BLaER1 treated with 17β-estradiol and CSF1 and Interleukin-3, amounts not matched to agents 10 nM and 100 nM (cell line): Measurements from ENCODE around the gene PGA3.
"Not testable (repeated sequence)": the region's sequence is repeated elsewhere in the genome, so short reads cannot be mapped to it uniquely, and the experiment has no call there.

Experiments used
- H3K27ac ChIP-seq, 11 experiments: shearing (Covaris generic); formaldehyde crosslinking; 2 replicates each; pipeline ENCODE4 v1.8.1; 2022
- H3K27me3 ChIP-seq, 11 experiments: shearing (Covaris generic); formaldehyde crosslinking; 2 replicates each; pipeline ENCODE4 v1.8.1; 2022
- H3K36me3 ChIP-seq, 11 experiments: shearing (Covaris generic); formaldehyde crosslinking; 2 replicates each; pipeline ENCODE4 v1.8.1; 2022
- H3K4me1 ChIP-seq, 10 experiments: shearing (Covaris generic); formaldehyde crosslinking; 2 replicates each; pipeline ENCODE4 v1.8.1; 2022
- H3K4me2 ChIP-seq, 11 experiments: shearing (Covaris generic); formaldehyde crosslinking; 2 replicates each; pipeline ENCODE4 v1.8.1; 2022
- H3K4me3 ChIP-seq, 10 experiments: shearing (Covaris generic); formaldehyde crosslinking; 2 replicates each; pipeline ENCODE4 v1.8.1; 2022
- H3K9ac ChIP-seq, 11 experiments: shearing (Covaris generic); formaldehyde crosslinking; 2 replicates each; pipeline ENCODE4 v1.8.1; 2022
- H3K9me3 ChIP-seq, 11 experiments: shearing (Covaris generic); formaldehyde crosslinking; replicated peaks in 1 of 11; 2 replicates each; pipeline ENCODE4 v1.8.1; 2022
- H4K20me1 ChIP-seq, 11 experiments: shearing (Covaris generic); formaldehyde crosslinking; 2 replicates each; pipeline ENCODE4 v1.8.1; 2022
- Cebpa-rat ChIP-seq, 11 experiments: shearing (Covaris generic); IDR thresholded peaks; 2 replicates each; pipeline ENCODE4 v1.8.1; 2022

The PGA3 gene

GRCh38 chr11:61194981-61195695, 8.2 kb upstream of the PGA3 start:
- Histone ChIP-seq H3K9ac (no peak overlapping the region), H3K9me3 (peaks cover 0 to 32% (median 21%) of the 10 kb centered on the region in 11 experiments; a peak in 17 of 22 replicates), H3K36me3 (no peaks in the 10 kb centered on the region), H3K4me3 (no peak overlapping the region), H3K4me2 (peak overlapping the region in 8 of 11 experiments; percentile 29 to 72 (median 52); a peak in 15 of 22 replicates), H4K20me1 (no peaks in the 10 kb centered on the region; a peak in 2 of 22 replicates), H3K27me3 (0 out of 22 replicates have a peak, but pooled peaks cover 0 to 4% (median 0%) of the 10 kb centered on the region in 11 experiments), H3K4me1 (peaks cover 0 to 17% (median 9%) of the 10 kb centered on the region in 10 experiments; a peak in 13 of 20 replicates), H3K27ac (no peak overlapping the region)
- TF ChIP-seq Cebpa-rat (IDR thresholded peaks at IDR 0.05) = no peak

- H3K27ac ChIP-seq = no peak overlapping the region
- H3K9me3 ChIP-seq = peaks cover 0 to 26% (median 18%) of the 10 kb centered on the region in 11 experiments; a peak in 17 of 22 replicates
- no peak overlapping the region for H3K9ac ChIP-seq
- 0 out of 22 replicates have a peak, but pooled peaks cover 0 to 4% (median 0%) of the 10 kb centered on the region in 11 experiments for H3K27me3 ChIP-seq
- peaks cover 4 to 17% (median 9%) of the 10 kb centered on the region in 10 experiments; a peak in 15 of 20 replicates for H3K4me1 ChIP-seq
- no peaks in the 10 kb centered on the region for H3K36me3 ChIP-seq
- H3K4me3 ChIP-seq = no peak overlapping the region
- no peaks in the 10 kb centered on the region; a peak in 2 of 22 replicates for H4K20me1 ChIP-seq
- no peak for TF ChIP-seq Cebpa-rat (IDR thresholded peaks at IDR 0.05)
- peak overlapping the region in 8 of 11 experiments; percentile 29 to 72 (median 52); a peak in 15 of 22 replicates for H3K4me2 ChIP-seq
Observed at GRCh38 chr11:61195719-61196118, 7.6 kb upstream of the PGA3 start.

- H3K36me3 ChIP-seq = no peaks in the 10 kb centered on the region
- peaks cover 0 to 19% (median 13%) of the 10 kb centered on the region in 11 experiments; a peak in 15 of 22 replicates for H3K9me3 ChIP-seq
Observed at GRCh38 chr11:61198361-61198760, 5.0 kb upstream of the PGA3 start.

GRCh38 chr11:61198948-61199523, 4.3 kb upstream of the PGA3 start:
- Histone ChIP-seq H3K4me1 (peaks cover 26 to 34% (median 31%) of the 10 kb centered on the region in 10 experiments), H3K9ac (no peak overlapping the region), H3K9me3 (peaks cover 0 to 19% (median 13%) of the 10 kb centered on the region in 11 experiments; a peak in 15 of 22 replicates), H3K27me3 (0 out of 22 replicates have a peak, but pooled peaks cover 0 to 4% (median 0%) of the 10 kb centered on the region in 11 experiments), H3K36me3 (no peaks in the 10 kb centered on the region), H4K20me1 (no peaks in the 10 kb centered on the region), H3K4me2 (no peak overlapping the region), H3K27ac (no peak overlapping the region), H3K4me3 (no peak overlapping the region)
- no peak for TF ChIP-seq Cebpa-rat (IDR thresholded peaks at IDR 0.05)

More at GRCh38 chr11:61198361-61198760, 5.0 kb upstream of the PGA3 start:
- no peaks in the 10 kb centered on the region; a peak in 1 of 22 replicates for H4K20me1 ChIP-seq
- no peak overlapping the region for H3K27ac ChIP-seq
- H3K4me3 ChIP-seq = no peak overlapping the region
- H3K4me2 ChIP-seq = no peak overlapping the region
- H3K4me1 ChIP-seq = peaks cover 23 to 33% (median 30%) of the 10 kb centered on the region in 10 experiments
- TF ChIP-seq Cebpa-rat (IDR thresholded peaks at IDR 0.05) = no peak
- H3K9ac ChIP-seq = no peak overlapping the region
- H3K27me3 ChIP-seq = 0 out of 22 replicates have a peak, but pooled peaks cover 0 to 4% (median 0%) of the 10 kb centered on the region in 11 experiments

- Histone ChIP-seq H3K27me3 (no peaks in the 10 kb centered on the region), H3K9ac (no peak overlapping the region), H4K20me1 (no peaks in the 10 kb centered on the region), H3K36me3 (no peaks in the 10 kb centered on the region), H3K9me3 (peaks cover 0 to 19% (median 13%) of the 10 kb centered on the region in 11 experiments; a peak in 15 of 22 replicates), H3K27ac (no peak overlapping the region), H3K4me2 (peak overlapping the region; percentile 10 to 79 (median 41); a peak in 17 of 22 replicates), H3K4me1 (peaks cover 18 to 40% (median 20%) of the 10 kb centered on the region in 10 experiments), H3K4me3 (no peak overlapping the region)
- TF ChIP-seq Cebpa-rat (IDR thresholded peaks at IDR 0.05) = no peak
Observed at GRCh38 chr11:61201476-61201875, 1.8 kb upstream of the PGA3 start.

- H3K4me2 ChIP-seq = peak overlapping the region in 3 of 11 experiments; percentile 54 to 72 (median 62); a peak in 2 of 22 replicates
- H4K20me1 ChIP-seq, H3K27me3 ChIP-seq, H3K4me3 ChIP-seq, H3K27ac ChIP-seq, H3K9ac ChIP-seq, H3K36me3 ChIP-seq: not testable (repeated sequence)
- peaks cover 18 to 40% (median 20%) of the 10 kb centered on the region in 10 experiments for H3K4me1 ChIP-seq
- H3K9me3 ChIP-seq = peaks cover 0 to 11% (median 5%) of the 10 kb centered on the region in 11 experiments; a peak in 13 of 22 replicates
Observed at GRCh38 chr11:61203873-61204272, 558 bp downstream of the PGA3 start.

- H4K20me1 ChIP-seq, H3K27ac ChIP-seq, H3K36me3 ChIP-seq, H3K9ac ChIP-seq, H3K27me3 ChIP-seq, H3K4me3 ChIP-seq, H3K9me3 ChIP-seq: not testable (repeated sequence)
- Histone ChIP-seq H3K4me1 (peaks cover 18 to 40% (median 20%) of the 10 kb centered on the region in 10 experiments), H3K4me2 (peak overlapping the region in 2 of 11 experiments; percentile 43 to 50; a peak in 3 of 22 replicates)
Observed at GRCh38 chr11:61204502-61205059, 1.3 kb downstream of the PGA3 start.

GRCh38 chr11:61207636-61208310, 4.5 kb downstream of the PGA3 start:
- not testable (repeated sequence) for H3K9me3 ChIP-seq, H3K27me3 ChIP-seq, H3K36me3 ChIP-seq, H3K4me2 ChIP-seq, H4K20me1 ChIP-seq, H3K4me3 ChIP-seq, H3K9ac ChIP-seq, H3K27ac ChIP-seq
- peaks cover 6 to 16% (median 9%) of the 10 kb centered on the region in 10 experiments for H3K4me1 ChIP-seq

GRCh38 chr11:61210629-61211028, 7.3 kb downstream of the PGA3 start:
- H3K27ac ChIP-seq, H3K36me3 ChIP-seq, H3K9ac ChIP-seq, H3K4me1 ChIP-seq, H4K20me1 ChIP-seq, H3K27me3 ChIP-seq, H3K4me2 ChIP-seq, H3K9me3 ChIP-seq, H3K4me3 ChIP-seq: not testable (repeated sequence)

GRCh38 chr11:61211327-61211952, 8.1 kb downstream of the PGA3 start:
- H3K9ac ChIP-seq, H3K36me3 ChIP-seq, H3K27ac ChIP-seq, H4K20me1 ChIP-seq, H3K9me3 ChIP-seq, H3K4me3 ChIP-seq, H3K4me1 ChIP-seq, H3K27me3 ChIP-seq: not testable (repeated sequence)
- peak overlapping the region in 2 of 11 experiments; percentile 34 to 38; a peak in 4 of 22 replicates for H3K4me2 ChIP-seq

GRCh38 chr11:61212202-61212601, 8.9 kb downstream of the PGA3 start:
- H3K27me3 ChIP-seq, H3K9me3 ChIP-seq, H3K27ac ChIP-seq, H4K20me1 ChIP-seq, H3K4me3 ChIP-seq, H3K36me3 ChIP-seq, H3K4me2 ChIP-seq, H3K4me1 ChIP-seq, H3K9ac ChIP-seq: not testable (repeated sequence)

- not testable (repeated sequence) for H3K27ac ChIP-seq, H3K9me3 ChIP-seq, H3K9ac ChIP-seq, H3K27me3 ChIP-seq, H3K36me3 ChIP-seq, H3K4me2 ChIP-seq, H4K20me1 ChIP-seq, H3K4me3 ChIP-seq, H3K4me1 ChIP-seq
Observed at GRCh38 chr11:61213711-61214324, 10.5 kb downstream of the PGA3 start.
